Vagina (tissue), 2 donors: ENCODE measurements around the gene FCGR3B.
"Not testable (repeated sequence)": the region's sequence is repeated elsewhere in the genome, so short reads cannot be mapped to it uniquely, and the experiment has no call there.

ENCODE experiments used
- POLR2A ChIP-seq, 2 donors: fragments of 450-650 bp; IDR thresholded peaks; one replicate each; pipeline ENCODE4 v1.6.1; 2017; ENCODE audit warnings: antibody characterized with exemption in 2 of 2, mild to moderate bottlenecking in 2 of 2, moderate library complexity in 2 of 2
- POLR2AphosphoS5 ChIP-seq, 2 donors: sonication (generic); formaldehyde crosslinking; IDR thresholded peaks; one replicate each; pipeline ENCODE4 v1.9.0; 2017; ENCODE audit warnings: antibody characterized with exemption in 2 of 2, mild to moderate bottlenecking in 2 of 2, low read depth in 1 of 2; ENCODE audit not compliant: insufficient read depth in 1 of 2

GRCh38 chr1:161662684-161663339, 31.8 kb upstream of the FCGR3B start, which contains the start of gene FCGR2B:
- not testable (repeated sequence) for TF ChIP-seq POLR2AphosphoS5 (IDR thresholded peaks at IDR 0.05; ENCODE audit: insufficient read depth in 1 of 2, low read depth in 1 of 2); POLR2A (IDR thresholded peaks at IDR 0.05)
